Mucosa of stomach (tissue), 1 donor: ENCODE data around the gene TPP2.

Source experiments
- H3K27me3 ChIP-seq: one replicate; pipeline ENCODE4 v1.7.0; 2013; ENCODE audit warnings: mild to moderate bottlenecking, low read length; ENCODE audit not compliant: control insufficient read depth, insufficient read depth
- H3K36me3 ChIP-seq: one replicate; pipeline ENCODE4 v1.7.0; 2013; ENCODE audit warnings: low read length; ENCODE audit not compliant: control insufficient read depth, insufficient read depth
- H3K4me1 ChIP-seq: one replicate; pipeline ENCODE4 v1.7.0; 2013; ENCODE audit warnings: mild to moderate bottlenecking, low read length; ENCODE audit not compliant: control insufficient read depth, insufficient read depth
- H3K4me3 ChIP-seq: one replicate; pipeline ENCODE4 v1.7.0; 2013; ENCODE audit warnings: low read length
- H3K9ac ChIP-seq: one replicate; pipeline ENCODE4 v1.7.0; 2013; ENCODE audit warnings: mild to moderate bottlenecking, low read length, moderate library complexity
- H3K9me3 ChIP-seq: one replicate; pipeline ENCODE4 v1.7.0; 2013; ENCODE audit warnings: mild to moderate bottlenecking, low read length, moderate library complexity; ENCODE audit not compliant: control insufficient read depth
- donor health status: Pancreatic carcinoma.

TPP2 gene

DNA sequence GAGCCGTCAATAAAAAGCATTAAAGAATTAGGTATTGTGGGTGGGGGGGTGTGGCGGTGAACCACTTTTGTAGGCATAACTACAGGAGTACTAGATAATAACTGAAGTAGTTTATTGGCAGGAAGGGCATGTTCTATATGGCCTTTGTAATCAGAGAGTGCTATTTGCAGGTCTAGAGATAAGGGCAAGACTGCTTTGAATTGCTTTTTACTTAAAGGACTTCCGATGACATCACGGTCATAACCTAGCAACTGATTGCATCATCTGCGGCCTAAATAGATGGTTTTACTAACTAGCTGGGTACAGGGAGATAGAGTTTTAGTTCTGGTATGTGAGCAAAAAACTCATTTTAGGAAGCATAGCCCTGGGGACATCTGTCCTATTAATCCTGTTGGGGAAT lies 73.3 kb downstream of the TPP2 start:
- Histone ChIP-seq H3K4me3 (no peak overlapping the region), H3K4me1 (no peaks in the 10 kb centered on the region), H3K9me3 (no peaks in the 10 kb centered on the region), H3K27me3 (no peaks in the 10 kb centered on the region), H3K9ac (no peak overlapping the region), H3K36me3 (no peaks in the 10 kb centered on the region)

DNA sequence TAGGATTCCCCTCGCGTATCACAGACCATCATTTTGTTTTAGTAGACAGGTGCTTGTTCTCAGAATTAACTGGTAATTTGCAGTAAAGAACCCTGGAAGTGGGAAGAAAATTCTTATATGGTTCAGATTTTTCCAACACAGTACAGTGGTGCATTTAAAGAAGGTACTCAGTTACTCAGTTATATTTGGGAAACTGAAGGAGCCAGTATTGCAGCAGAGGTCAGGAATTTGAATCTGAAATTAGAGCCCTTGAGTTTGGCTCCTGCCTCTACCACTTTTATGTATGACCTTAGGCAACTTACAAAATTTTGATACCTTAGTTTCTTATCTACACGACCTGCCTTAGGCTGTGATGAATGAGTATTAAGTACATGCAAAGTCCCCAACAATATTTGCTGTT lies 78.3 kb downstream of the TPP2 start:
- H3K4me3 ChIP-seq: no peak overlapping the region
- no peaks in the 10 kb centered on the region for H3K9me3 ChIP-seq
- H3K9ac ChIP-seq: no peak overlapping the region
- no peaks in the 10 kb centered on the region for H3K36me3 ChIP-seq
- no peaks in the 10 kb centered on the region for H3K27me3 ChIP-seq
- H3K4me1 ChIP-seq: no peaks in the 10 kb centered on the region

DNA sequence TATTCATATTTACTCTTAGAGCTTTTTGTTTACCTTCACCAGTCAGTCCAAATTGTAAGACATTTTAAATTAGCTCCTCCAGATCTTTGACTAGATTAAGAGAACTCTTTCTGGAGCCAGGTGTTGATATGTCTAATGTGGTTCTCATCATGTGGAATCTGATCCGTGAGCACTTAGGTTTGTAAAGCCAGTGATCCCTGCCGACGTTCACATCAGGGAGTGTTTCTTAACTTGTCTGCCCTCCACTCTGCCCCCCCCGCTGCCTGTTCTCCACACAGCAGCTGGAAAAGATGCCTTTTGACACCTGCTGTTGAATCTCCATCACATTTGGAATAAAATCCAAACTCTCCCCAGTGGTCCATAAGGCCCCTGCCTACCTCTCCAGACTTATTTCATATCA lies 80.3 kb downstream of the TPP2 start:
- Histone ChIP-seq H3K4me1 (no peaks in the 10 kb centered on the region), H3K36me3 (no peaks in the 10 kb centered on the region), H3K9ac (no peak overlapping the region), H3K27me3 (no peaks in the 10 kb centered on the region), H3K4me3 (no peak overlapping the region), H3K9me3 (no peaks in the 10 kb centered on the region)

DNA sequence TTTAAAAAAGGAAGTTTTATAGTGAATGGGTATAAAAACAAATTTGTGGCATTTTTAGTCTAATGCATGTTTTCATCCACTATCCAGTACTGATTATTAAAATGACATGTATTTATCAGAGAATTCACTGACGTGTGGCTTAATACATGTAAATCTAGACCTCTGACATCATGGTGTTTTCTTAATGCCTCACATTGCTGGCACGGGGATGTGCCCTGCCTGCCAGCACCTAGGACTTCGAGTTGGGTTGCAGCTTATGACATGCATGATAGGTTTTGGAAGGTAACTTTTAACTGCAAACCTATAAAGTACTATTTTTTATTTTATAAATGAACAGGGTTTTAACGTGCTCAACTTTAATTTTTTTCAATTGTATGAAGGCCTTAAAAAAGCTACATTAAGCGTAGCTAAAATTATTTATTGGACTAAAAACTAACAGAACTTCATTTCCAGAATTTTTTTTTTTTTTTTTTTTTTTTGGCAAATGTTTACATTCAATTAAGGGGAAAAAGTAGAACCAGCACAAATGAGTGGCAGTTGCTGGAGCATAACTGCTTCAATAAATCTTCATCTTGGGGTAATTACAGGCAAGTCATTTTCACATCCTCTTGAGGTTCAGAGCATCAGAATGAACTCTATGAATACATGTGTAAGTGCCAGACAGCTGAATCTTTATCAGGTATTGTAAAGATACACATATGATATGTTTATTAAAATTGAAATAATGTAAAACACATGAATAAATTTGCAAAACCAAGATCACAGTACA lies 81.7 kb downstream of the TPP2 start:
- Histone ChIP-seq H3K4me1 (no peaks in the 10 kb centered on the region), H3K36me3 (no peaks in the 10 kb centered on the region), H3K4me3 (no peak overlapping the region), H3K27me3 (no peaks in the 10 kb centered on the region), H3K9me3 (no peaks in the 10 kb centered on the region), H3K9ac (no peak overlapping the region)

DNA sequence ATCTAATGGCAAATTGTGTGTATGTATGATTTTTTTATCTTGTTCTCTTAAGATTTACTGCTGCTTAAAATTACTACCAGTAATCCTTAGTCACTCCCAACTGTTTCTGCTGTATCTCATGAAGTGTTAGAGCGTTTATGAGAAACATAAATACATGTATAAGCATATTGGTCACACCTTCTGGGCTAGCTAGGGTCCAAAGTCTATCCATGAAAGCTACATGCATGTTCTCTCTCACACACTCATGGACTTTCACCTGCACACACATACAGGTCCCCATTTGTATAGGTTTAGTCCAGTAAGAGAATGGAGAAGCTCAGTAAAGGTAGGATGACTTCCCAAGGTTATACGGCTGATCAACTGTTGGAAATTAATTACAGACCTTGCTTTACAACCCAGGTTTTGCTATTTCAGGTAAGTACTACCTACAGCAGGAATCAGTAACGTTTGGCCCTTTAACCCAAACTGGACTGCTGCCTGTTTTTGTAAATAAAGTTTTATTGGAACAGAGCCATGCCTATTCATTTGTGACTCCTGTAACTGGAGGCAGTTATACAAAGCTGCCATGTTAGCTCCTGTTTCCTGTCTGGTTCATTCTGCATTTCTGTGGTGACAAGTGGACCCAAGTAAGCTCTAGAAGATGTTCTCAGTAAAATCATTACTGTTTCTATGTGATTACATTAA lies 82.8 kb downstream of the TPP2 start:
- H3K27me3 ChIP-seq: no peaks in the 10 kb centered on the region
- no peaks in the 10 kb centered on the region for H3K9me3 ChIP-seq
- no peaks in the 10 kb centered on the region for H3K36me3 ChIP-seq
- no peak overlapping the region for H3K9ac ChIP-seq
- H3K4me3 ChIP-seq: no peak overlapping the region
- H3K4me1 ChIP-seq: no peaks in the 10 kb centered on the region

DNA sequence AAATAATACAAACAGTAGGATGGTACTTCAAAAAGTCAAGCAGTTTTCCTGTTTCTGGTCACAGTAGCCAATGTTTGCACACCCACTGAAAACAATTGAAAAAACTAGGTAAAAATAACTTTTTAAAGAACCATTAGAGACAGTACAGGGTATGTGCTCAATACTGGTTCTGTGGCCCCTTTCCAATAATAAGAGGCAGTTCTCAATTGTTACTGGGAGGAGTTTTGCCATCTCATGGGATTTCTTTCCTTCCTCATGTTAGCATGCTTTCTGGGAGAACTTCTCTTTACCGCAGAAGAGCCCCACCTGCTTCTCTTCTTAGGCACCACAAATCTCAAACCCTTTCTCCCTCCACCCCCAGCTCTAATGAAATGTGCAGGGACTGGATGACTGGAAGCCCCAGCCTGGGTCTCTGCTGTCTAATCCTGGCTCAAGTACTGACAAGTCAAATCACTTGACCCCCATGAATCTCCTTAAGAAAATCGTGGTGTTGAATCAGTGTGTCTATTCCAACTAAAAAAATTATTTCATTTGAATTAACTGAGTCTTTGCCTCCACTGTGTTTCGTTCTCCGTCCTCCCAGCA lies 83.4 kb downstream of the TPP2 start:
- Histone ChIP-seq H3K9me3 (no peaks in the 10 kb centered on the region), H3K4me3 (no peak overlapping the region), H3K9ac (no peak overlapping the region), H3K36me3 (no peaks in the 10 kb centered on the region), H3K4me1 (no peaks in the 10 kb centered on the region), H3K27me3 (no peaks in the 10 kb centered on the region)

DNA sequence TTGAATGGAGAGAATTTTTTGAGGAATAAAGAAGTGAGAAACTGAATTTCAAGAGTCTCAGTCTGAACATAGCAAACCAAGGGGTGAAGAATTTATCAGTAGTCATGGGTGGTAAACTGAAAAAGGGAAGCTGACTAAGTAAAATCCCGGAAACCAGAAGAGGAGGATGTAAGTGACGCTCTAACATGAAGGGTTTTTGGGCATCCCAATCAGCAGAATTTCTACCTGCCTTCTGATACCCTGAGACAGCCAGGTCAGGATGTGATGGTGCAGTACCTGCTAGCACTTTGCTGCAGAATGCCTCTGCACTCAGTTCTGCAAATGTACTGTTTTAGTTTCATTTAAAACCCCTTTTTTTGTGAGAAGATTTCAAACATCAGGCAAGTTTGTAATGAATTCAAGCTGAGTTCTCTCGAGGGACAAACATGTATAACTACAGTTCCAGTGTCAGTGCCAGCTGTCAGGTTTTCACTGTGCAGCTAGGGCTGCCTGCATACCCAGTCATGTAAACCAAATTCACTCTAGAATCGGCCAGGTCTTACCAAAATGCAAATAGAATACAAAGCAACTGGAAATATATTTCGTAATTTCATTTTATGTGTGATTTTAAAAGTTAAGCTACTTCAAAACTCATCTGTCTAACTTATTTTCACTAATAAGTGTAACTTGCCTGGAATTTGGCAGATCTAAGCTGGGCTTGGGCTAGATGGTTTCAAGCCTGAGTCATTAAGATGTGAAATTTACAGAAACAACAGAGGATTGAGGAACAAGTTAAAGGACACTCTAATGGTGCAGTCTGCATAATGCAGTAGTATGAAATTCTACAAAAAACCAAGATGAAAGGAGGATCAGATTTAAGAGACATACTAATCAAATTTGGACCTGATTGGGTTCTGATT lies 84.3 kb downstream of the TPP2 start:
- Histone ChIP-seq H3K27me3 (no peaks in the 10 kb centered on the region), H3K36me3 (no peaks in the 10 kb centered on the region), H3K9ac (no peak overlapping the region), H3K4me1 (no peaks in the 10 kb centered on the region), H3K9me3 (no peaks in the 10 kb centered on the region), H3K4me3 (no peak overlapping the region)

DNA sequence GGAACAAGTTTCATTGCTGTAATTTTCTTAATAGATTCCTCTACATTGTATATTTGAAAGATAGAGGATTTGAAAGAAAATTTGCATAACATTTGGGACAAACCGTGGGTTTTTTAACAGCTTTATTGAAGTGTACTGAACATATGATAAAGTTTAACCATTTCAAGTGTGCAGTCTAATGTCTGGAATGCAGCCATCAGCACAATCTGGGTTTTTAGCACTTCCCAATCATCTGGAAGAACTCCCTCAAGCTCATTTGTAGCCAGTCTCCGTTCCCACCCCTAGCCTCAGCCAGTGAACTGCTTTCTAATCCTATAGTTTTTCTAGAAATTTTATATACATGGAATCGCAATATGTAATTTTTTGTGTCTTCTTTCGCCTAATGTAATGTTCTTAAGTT lies 85.4 kb downstream of the TPP2 start:
- Histone ChIP-seq H3K9ac (no peak overlapping the region), H3K36me3 (no peaks in the 10 kb centered on the region), H3K27me3 (peaks cover 6% of the 10 kb centered on the region), H3K4me3 (no peak overlapping the region), H3K9me3 (no peaks in the 10 kb centered on the region), H3K4me1 (no peaks in the 10 kb centered on the region)

DNA sequence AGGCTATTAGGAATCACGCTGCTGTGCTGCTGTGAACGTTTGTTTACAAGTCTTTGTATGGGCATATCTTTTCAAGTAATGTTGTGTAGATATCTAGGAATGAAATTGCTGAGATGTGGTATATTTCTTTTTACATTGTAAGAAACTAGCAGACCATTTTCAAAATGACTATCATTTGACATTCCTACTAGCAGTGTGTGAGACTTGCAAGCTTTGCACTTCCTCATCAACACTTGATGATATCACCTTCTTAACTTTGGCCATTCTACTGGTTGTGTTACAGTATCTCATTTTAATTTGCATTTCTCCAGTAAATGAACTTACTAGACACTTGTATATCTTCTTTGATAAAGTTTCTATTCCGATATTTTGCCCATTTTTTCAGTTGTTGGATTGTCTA lies 85.9 kb downstream of the TPP2 start:
- H3K9ac ChIP-seq: no peak overlapping the region
- H3K4me1 ChIP-seq: no peaks in the 10 kb centered on the region
- no peak overlapping the region for H3K4me3 ChIP-seq
- H3K27me3 ChIP-seq: peaks cover 6% of the 10 kb centered on the region
- H3K9me3 ChIP-seq: no peaks in the 10 kb centered on the region
- no peaks in the 10 kb centered on the region for H3K36me3 ChIP-seq

DNA sequence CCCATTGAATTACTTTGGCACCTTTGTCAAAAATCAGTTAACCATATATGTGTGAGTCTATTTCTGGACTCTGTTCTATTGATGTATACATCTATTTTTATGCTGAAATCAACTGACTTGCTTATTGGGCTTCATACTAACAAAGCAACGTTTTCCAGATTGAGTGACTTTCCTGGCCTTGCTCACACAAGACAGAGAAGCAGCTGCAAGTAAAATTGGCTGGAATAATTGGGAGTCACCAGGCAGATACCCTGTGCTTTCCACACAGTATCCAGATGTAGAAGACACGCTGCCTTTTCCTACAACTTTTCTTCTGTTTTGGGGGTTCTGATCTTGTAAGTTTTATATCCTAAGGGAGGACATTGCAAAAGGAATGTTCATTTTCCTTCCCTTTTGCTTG lies 86.9 kb downstream of the TPP2 start:
- H3K27me3 ChIP-seq: peaks cover 6% of the 10 kb centered on the region
- H3K36me3 ChIP-seq: no peaks in the 10 kb centered on the region
- no peaks in the 10 kb centered on the region for H3K4me1 ChIP-seq
- no peak overlapping the region for H3K9ac ChIP-seq
- no peaks in the 10 kb centered on the region for H3K9me3 ChIP-seq
- H3K4me3 ChIP-seq: no peak overlapping the region

DNA sequence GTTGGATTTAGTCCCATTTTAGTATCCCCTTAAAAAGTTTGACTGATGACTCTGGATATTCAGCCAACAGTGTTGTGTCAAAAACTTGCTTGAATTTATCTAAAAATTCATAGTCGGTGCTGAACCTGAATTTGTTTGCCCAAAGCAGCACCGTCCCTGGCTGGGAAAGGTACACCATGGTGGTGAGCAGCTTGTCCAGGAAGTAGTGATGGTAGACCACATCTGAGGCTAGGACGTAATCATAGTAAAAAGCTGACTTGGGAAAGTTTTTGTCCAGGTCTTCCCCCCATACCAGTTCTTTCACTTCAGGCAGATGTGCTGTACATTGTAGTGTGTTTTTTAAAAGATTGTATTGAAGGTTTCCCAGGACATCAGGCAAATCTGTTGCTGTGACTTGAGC lies 89.2 kb downstream of the TPP2 start:
- no peak overlapping the region for H3K9ac ChIP-seq
- no peaks in the 10 kb centered on the region for H3K9me3 ChIP-seq
- H3K36me3 ChIP-seq: no peaks in the 10 kb centered on the region
- peaks cover 9% of the 10 kb centered on the region for H3K27me3 ChIP-seq
- H3K4me1 ChIP-seq: no peaks in the 10 kb centered on the region
- H3K4me3 ChIP-seq: no peak overlapping the region

DNA sequence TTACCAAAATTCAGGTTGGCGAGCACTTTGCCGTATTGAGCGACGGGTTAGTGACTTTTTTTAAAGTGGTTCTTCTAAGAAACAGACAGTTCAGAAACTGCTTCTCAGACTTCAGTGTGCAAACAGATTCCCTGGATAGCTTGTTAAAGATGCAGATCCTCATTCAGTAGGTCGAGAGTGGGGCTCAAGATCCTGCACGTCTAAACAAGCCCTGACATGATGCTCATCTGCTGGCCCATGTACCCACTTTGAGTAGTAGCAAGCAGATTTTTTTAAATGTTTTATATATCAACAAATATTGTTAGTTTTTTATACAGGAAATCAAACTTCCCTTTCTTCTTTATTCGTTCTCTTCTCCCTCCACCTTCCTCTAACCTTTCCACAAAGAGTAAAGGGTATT lies 90.7 kb downstream of the TPP2 start:
- Histone ChIP-seq H3K9me3 (no peaks in the 10 kb centered on the region), H3K27me3 (peaks cover 10% of the 10 kb centered on the region), H3K4me3 (no peak overlapping the region), H3K36me3 (no peaks in the 10 kb centered on the region), H3K9ac (no peak overlapping the region), H3K4me1 (no peaks in the 10 kb centered on the region)
